Neuron (in vitro differentiated cells): ENCODE results near the gene PTPRK.

Experiments used
- H2AFZ ChIP-seq: one replicate; pipeline ENCODE4 v1.6.1; 2013; ENCODE audit warnings: low read depth, mild to moderate bottlenecking, inconsistent platforms, low read length, moderate library complexity
- H3K27me3 ChIP-seq: one replicate; pipeline ENCODE4 v1.6.1; 2013; ENCODE audit warnings: low read length; ENCODE audit not compliant: insufficient read depth
- H3K36me3 ChIP-seq: one replicate; pipeline ENCODE4 v1.6.1; 2013; ENCODE audit warnings: low read length; ENCODE audit not compliant: insufficient read depth
- H3K4me1 ChIP-seq: one replicate; pipeline ENCODE4 v1.6.1; 2013; ENCODE audit warnings: low read length; ENCODE audit not compliant: insufficient read depth
- H3K4me3 ChIP-seq: 2 replicates; pipeline ENCODE4 v1.5.1; 2013; ENCODE audit warnings: mild to moderate bottlenecking, low read length, moderate library complexity
- H3K9me3 ChIP-seq: one replicate; pipeline ENCODE4 v1.6.1; 2013; ENCODE audit warnings: low read length

PTPRK gene

GRCh38 chr6:128161839-128162238 is 358.6 kb downstream of the PTPRK start:
- Histone ChIP-seq H3K36me3 (no peaks in the 10 kb centered on the region), H3K27me3 (no peaks in the 10 kb centered on the region), H2AFZ (no peak overlapping the region), H3K9me3 (no peaks in the 10 kb centered on the region), H3K4me3 (no peak overlapping the region), H3K4me1 (no peaks in the 10 kb centered on the region)

- H3K9me3 ChIP-seq, result no peaks in the 10 kb centered on the region
- H2AFZ ChIP-seq, result no peak overlapping the region
- no peaks in the 10 kb centered on the region for H3K27me3 ChIP-seq
- H3K4me3 ChIP-seq, result no peak overlapping the region
- no peaks in the 10 kb centered on the region for H3K4me1 ChIP-seq
- H3K36me3 ChIP-seq, result no peaks in the 10 kb centered on the region
Measured at GRCh38 chr6:128161263-128161662, 359.1 kb downstream of the PTPRK start.

- no peak overlapping the region for H2AFZ ChIP-seq
- H3K4me1 ChIP-seq, result no peaks in the 10 kb centered on the region
- H3K36me3 ChIP-seq, result no peaks in the 10 kb centered on the region
- H3K27me3 ChIP-seq, result no peaks in the 10 kb centered on the region
- H3K9me3 ChIP-seq, result no peaks in the 10 kb centered on the region
- no peak overlapping the region for H3K4me3 ChIP-seq
Measured at GRCh38 chr6:128158496-128158895, 361.9 kb downstream of the PTPRK start.

- no peak overlapping the region for H3K4me3 ChIP-seq
- H3K4me1 ChIP-seq, result no peaks in the 10 kb centered on the region
- H3K36me3 ChIP-seq, result no peaks in the 10 kb centered on the region
Measured at GRCh38 chr6:128156321-128157111, 363.9 kb downstream of the PTPRK start.

GRCh38 chr6:128155826-128156225 is 364.6 kb downstream of the PTPRK start:
- H3K27me3 ChIP-seq, result no peaks in the 10 kb centered on the region
- no peaks in the 10 kb centered on the region for H3K9me3 ChIP-seq
- H3K36me3 ChIP-seq, result no peaks in the 10 kb centered on the region
- H3K4me1 ChIP-seq, result no peaks in the 10 kb centered on the region
- no peak overlapping the region for H2AFZ ChIP-seq
- no peak overlapping the region for H3K4me3 ChIP-seq

More at GRCh38 chr6:128156321-128157111, 363.9 kb downstream of the PTPRK start:
- no peaks in the 10 kb centered on the region for H3K27me3 ChIP-seq
- no peaks in the 10 kb centered on the region for H3K9me3 ChIP-seq
- H2AFZ ChIP-seq, result no peak overlapping the region

- no peaks in the 10 kb centered on the region for H3K9me3 ChIP-seq
- no peak overlapping the region for H3K4me3 ChIP-seq
- no peak overlapping the region for H2AFZ ChIP-seq
- no peaks in the 10 kb centered on the region for H3K4me1 ChIP-seq
- H3K27me3 ChIP-seq, result no peaks in the 10 kb centered on the region
- no peaks in the 10 kb centered on the region for H3K36me3 ChIP-seq
Measured at GRCh38 chr6:128152551-128152950, 367.8 kb downstream of the PTPRK start.

- Histone ChIP-seq H3K4me1 (no peaks in the 10 kb centered on the region), H2AFZ (no peak overlapping the region), H3K9me3 (no peaks in the 10 kb centered on the region), H3K4me3 (no peak overlapping the region), H3K27me3 (no peaks in the 10 kb centered on the region), H3K36me3 (no peaks in the 10 kb centered on the region)
Measured at GRCh38 chr6:128150376-128150775, 370.0 kb downstream of the PTPRK start.

GRCh38 chr6:128149796-128150195 is 370.6 kb downstream of the PTPRK start:
- Histone ChIP-seq H3K27me3 (no peaks in the 10 kb centered on the region), H3K9me3 (no peaks in the 10 kb centered on the region), H3K36me3 (no peaks in the 10 kb centered on the region), H3K4me3 (no peak overlapping the region), H2AFZ (no peak overlapping the region), H3K4me1 (no peaks in the 10 kb centered on the region)

- H3K4me1 ChIP-seq, result no peaks in the 10 kb centered on the region
- H3K36me3 ChIP-seq, result no peaks in the 10 kb centered on the region
- no peaks in the 10 kb centered on the region for H3K27me3 ChIP-seq
- no peak overlapping the region for H3K4me3 ChIP-seq
- no peak overlapping the region for H2AFZ ChIP-seq
- H3K9me3 ChIP-seq, result no peaks in the 10 kb centered on the region
Measured at GRCh38 chr6:128144320-128144719, 376.1 kb downstream of the PTPRK start.

- no peaks in the 10 kb centered on the region for H3K9me3 ChIP-seq
- H3K27me3 ChIP-seq, result no peaks in the 10 kb centered on the region
- H2AFZ ChIP-seq, result no peak overlapping the region
- no peaks in the 10 kb centered on the region for H3K36me3 ChIP-seq
- no peak overlapping the region for H3K4me3 ChIP-seq
- H3K4me1 ChIP-seq, result no peaks in the 10 kb centered on the region
Measured at GRCh38 chr6:128141932-128142331, 378.5 kb downstream of the PTPRK start.

- Histone ChIP-seq H3K27me3 (no peaks in the 10 kb centered on the region), H3K4me3 (no peak overlapping the region), H2AFZ (no peak overlapping the region), H3K36me3 (no peaks in the 10 kb centered on the region), H3K4me1 (no peaks in the 10 kb centered on the region), H3K9me3 (no peaks in the 10 kb centered on the region)
Measured at GRCh38 chr6:128139519-128139918, 380.9 kb downstream of the PTPRK start.

GRCh38 chr6:128138694-128139093 is 381.7 kb downstream of the PTPRK start:
- Histone ChIP-seq H2AFZ (no peak overlapping the region), H3K27me3 (no peaks in the 10 kb centered on the region), H3K4me1 (no peaks in the 10 kb centered on the region), H3K9me3 (no peaks in the 10 kb centered on the region), H3K36me3 (no peaks in the 10 kb centered on the region), H3K4me3 (no peak overlapping the region)

- Histone ChIP-seq H3K36me3 (no peaks in the 10 kb centered on the region), H3K9me3 (no peaks in the 10 kb centered on the region), H3K4me3 (no peak overlapping the region), H3K4me1 (peaks cover 10% of the 10 kb centered on the region), H2AFZ (no peak overlapping the region), H3K27me3 (no peaks in the 10 kb centered on the region)
Measured at GRCh38 chr6:128135325-128135724, 385.1 kb downstream of the PTPRK start.

GRCh38 chr6:128131566-128131965 is 388.8 kb downstream of the PTPRK start:
- H2AFZ ChIP-seq, result no peak overlapping the region
- peaks cover 10% of the 10 kb centered on the region for H3K4me1 ChIP-seq
- H3K36me3 ChIP-seq, result no peaks in the 10 kb centered on the region
- H3K9me3 ChIP-seq, result no peaks in the 10 kb centered on the region
- H3K4me3 ChIP-seq, result no peak overlapping the region
- no peaks in the 10 kb centered on the region for H3K27me3 ChIP-seq
